ENCODE results near the gene ABTB2.

DNA sequence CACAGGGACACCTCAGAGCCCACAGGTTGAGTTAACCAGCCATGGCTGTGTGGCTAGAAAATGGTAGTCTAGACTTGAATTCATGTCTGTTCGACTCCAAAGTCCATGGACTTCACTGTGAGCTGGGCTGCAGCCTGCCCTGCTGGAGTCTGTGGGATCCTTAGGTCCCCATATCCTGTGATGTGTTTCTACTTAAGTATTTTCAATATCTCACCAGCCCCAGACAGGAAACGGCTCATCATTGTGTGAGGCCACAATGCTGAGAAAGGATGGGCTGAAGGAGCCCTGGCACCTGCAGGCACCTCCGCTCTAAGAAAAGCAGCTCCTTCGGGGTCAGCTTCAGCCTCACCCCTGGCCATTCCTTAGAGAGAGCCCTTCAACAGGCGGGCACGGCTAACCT, 159.3 kb downstream of the ABTB2 start:
- TF ChIP-seq CTCF (IDR thresholded peaks at IDR 0.05; ENCODE audit: poor library complexity), result no peak
- no peak for TF ChIP-seq EZH2 (IDR thresholded peaks at IDR 0.05; ENCODE audit: borderline replicate concordance)
